Loucy (cell line): Measurements from ENCODE around the gene ZNF679.

Experiments
- EZH2phosphoT487 ChIP-seq: fragments of 200-600 bp; IDR thresholded peaks from 2 replicates; pipeline ENCODE4 v1.6.1; 2018; ENCODE audit warnings: antibody characterized with exemption, mild to moderate bottlenecking, moderate library complexity, borderline replicate concordance
- TF ChIP-seq, protein P1 (sequence below): fragments of 200-600 bp; sonication (generic); conservative IDR thresholded peaks from 2 replicates; pipeline ENCODE4 v1.5.1; 2014; ENCODE audit warnings: mild to moderate bottlenecking, antibody characterized with exemption, low read length

DNA sequence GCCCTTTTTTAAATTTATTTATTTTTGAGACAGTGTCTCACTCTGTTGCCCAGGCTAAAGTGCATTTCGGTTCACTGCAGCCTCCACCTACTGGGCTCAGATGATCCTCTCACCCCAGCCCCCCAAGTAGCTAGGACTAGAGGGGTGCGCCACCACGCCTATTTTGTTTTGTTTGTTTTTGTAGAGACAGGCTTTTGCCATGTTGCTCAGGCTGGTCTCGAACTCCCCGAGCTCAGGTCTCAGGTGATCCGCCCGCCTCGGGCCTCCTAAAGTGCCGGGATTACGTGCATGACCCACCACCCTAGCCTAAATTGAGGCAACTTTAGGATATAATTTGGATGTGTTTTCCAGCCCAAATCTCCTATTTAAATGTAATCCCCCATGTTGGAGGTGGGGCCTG is 86.3 kb downstream of the ZNF679 start:
- TF ChIP-seq, protein P1, sequence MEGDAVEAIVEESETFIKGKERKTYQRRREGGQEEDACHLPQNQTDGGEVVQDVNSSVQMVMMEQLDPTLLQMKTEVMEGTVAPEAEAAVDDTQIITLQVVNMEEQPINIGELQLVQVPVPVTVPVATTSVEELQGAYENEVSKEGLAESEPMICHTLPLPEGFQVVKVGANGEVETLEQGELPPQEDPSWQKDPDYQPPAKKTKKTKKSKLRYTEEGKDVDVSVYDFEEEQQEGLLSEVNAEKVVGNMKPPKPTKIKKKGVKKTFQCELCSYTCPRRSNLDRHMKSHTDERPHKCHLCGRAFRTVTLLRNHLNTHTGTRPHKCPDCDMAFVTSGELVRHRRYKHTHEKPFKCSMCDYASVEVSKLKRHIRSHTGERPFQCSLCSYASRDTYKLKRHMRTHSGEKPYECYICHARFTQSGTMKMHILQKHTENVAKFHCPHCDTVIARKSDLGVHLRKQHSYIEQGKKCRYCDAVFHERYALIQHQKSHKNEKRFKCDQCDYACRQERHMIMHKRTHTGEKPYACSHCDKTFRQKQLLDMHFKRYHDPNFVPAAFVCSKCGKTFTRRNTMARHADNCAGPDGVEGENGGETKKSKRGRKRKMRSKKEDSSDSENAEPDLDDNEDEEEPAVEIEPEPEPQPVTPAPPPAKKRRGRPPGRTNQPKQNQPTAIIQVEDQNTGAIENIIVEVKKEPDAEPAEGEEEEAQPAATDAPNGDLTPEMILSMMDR = no peak
- TF ChIP-seq EZH2phosphoT487 = no peak
